GM12878 (cell line): ENCODE data around the gene SEPTIN6. TPM values are rescaled to one million over a fixed set of nuclear protein-coding genes. Genes with fewer than 3 reads are reported as not detected.

Experiments
- ATAC-seq: fragments of 200-7000 bp; cut with Tn5 transposase; 3 replicates; pipeline ENCODE4 v1.9.1; 2020; ENCODE audit warnings: mild to moderate bottlenecking, moderate library complexity
- BruUV-seq: library from RNA; stranded (reverse); fragments of 400-500 nt; replicated peaks from 2 replicates; lab custom pipeline; 2021; lab: Mats Ljungman, UMichigan
- CTCF ChIA-PET: fragments of 300-600 bp; sonication (Branson Sonifier 250); formaldehyde crosslinking; extraction: SDS; loops from one replicate; lab custom pipeline; 2021; ENCODE audit warnings: inconsistent platforms; lab: Yijun Ruan, JAX
- POLR2A ChIA-PET: fragments of 350-600 bp; formaldehyde crosslinking; extraction: SDS; loops from one replicate; lab custom pipeline; 2021; ENCODE audit warnings: inconsistent platforms; lab: Charles Lee
- RAD21 ChIA-PET: fragments of 300-600 bp; sonication (Branson Sonifier 250); formaldehyde crosslinking; loops from one replicate; lab custom pipeline; 2023; ENCODE audit warnings: antibody characterized with exemption; ENCODE audit not compliant: unreplicated experiment; lab: Charles Lee
- SMC1A ChIA-PET: fragments of 300-600 bp; sonication (Branson Sonifier 250); formaldehyde crosslinking; loops from one replicate; lab custom pipeline; 2023; ENCODE audit not compliant: unreplicated experiment, uncharacterized antibody; lab: Charles Lee
- DNase-seq: peaks from one replicate; pipeline ENCODE4 v3.0.0-alpha.2; 2011; ENCODE audit warnings: low read depth, low spot score
- FAIRE-seq: peaks from 3 replicates; lab custom pipeline; 2011; peaks lifted over from hg19 to GRCh38; lab: Jason Lieb, UNC
- H2AFZ ChIP-seq: 2 replicates; pipeline ENCODE4 v1.6.0; 2011; ENCODE audit warnings: low read depth, low read length, control low read depth; ENCODE audit not compliant: control insufficient read depth
- H3K27ac ChIP-seq: 2 replicates; pipeline ENCODE4 v1.5.1; 2011; ENCODE audit warnings: control low read depth; ENCODE audit not compliant: control insufficient read depth, insufficient read depth
- H3K27me3 ChIP-seq, 2 experiments: replicated peaks in 1 of 2; 2 replicates each; pipeline versions ENCODE4 v1.6.0 to v1.6.1; 2011; ENCODE audit warnings: low read length in 1 of 2; ENCODE audit not compliant: control insufficient read depth in 2 of 2, insufficient read depth in 2 of 2
- H3K36me3 ChIP-seq, 2 experiments: 2 replicates each; pipeline ENCODE4 v1.5.1; 2011; ENCODE audit warnings: low read length in 1 of 2; ENCODE audit not compliant: control insufficient read depth in 2 of 2, insufficient read depth in 2 of 2
- H3K4me1 ChIP-seq: 2 replicates; pipeline ENCODE4 v1.6.1; 2011; ENCODE audit warnings: mild to moderate bottlenecking, low read length, moderate library complexity, mixed read lengths; ENCODE audit not compliant: control insufficient read depth, insufficient read depth
- H3K4me2 ChIP-seq: 2 replicates; pipeline ENCODE4 v1.6.0; 2011; ENCODE audit warnings: control low read depth; ENCODE audit not compliant: control insufficient read depth, insufficient read depth
- H3K4me3 ChIP-seq: fragments of 200-600 bp; sonication (generic); 2 replicates; pipeline ENCODE4 v1.5.1; 2016
- H3K79me2 ChIP-seq: 2 replicates; pipeline ENCODE4 v1.6.0; 2011; ENCODE audit warnings: low read length; ENCODE audit not compliant: control insufficient read depth, insufficient read depth
- H3K9ac ChIP-seq: 2 replicates; pipeline ENCODE4 v1.8.0; 2011; ENCODE audit warnings: low read length, control low read depth, mixed read lengths; ENCODE audit not compliant: control insufficient read depth, insufficient read depth
- H3K9me3 ChIP-seq: replicated peaks from 3 replicates; pipeline ENCODE4 v1.5.1; 2011; ENCODE audit warnings: mild to moderate bottlenecking, low read length; ENCODE audit not compliant: control insufficient read depth, insufficient read depth
- H4K20me1 ChIP-seq: 2 replicates; pipeline ENCODE4 v1.6.0; 2011; ENCODE audit not compliant: control insufficient read depth, insufficient read depth
- ATF7 ChIP-seq: fragments of 450-650 bp; IDR thresholded peaks from 2 replicates; pipeline ENCODE4 v1.6.1; 2016; ENCODE audit warnings: low read depth, mild to moderate bottlenecking
- EED ChIP-seq: sonication (generic); IDR thresholded peaks from 2 replicates; pipeline ENCODE4 v1.6.1; 2016; ENCODE audit warnings: antibody characterized with exemption, low read depth
- HDGF ChIP-seq: fragments of 450-650 bp; IDR thresholded peaks from 2 replicates; pipeline ENCODE4 v1.6.1; 2016; ENCODE audit warnings: antibody characterized with exemption
- MEF2B ChIP-seq: fragments of 450-650 bp; IDR thresholded peaks from 2 replicates; pipeline ENCODE4 v1.6.1; 2018; ENCODE audit warnings: mild to moderate bottlenecking, moderate library complexity; ENCODE audit not compliant: partially characterized antibody, poor library complexity, severe bottlenecking
- MTA3 ChIP-seq: IDR thresholded peaks from 2 replicates; pipeline ENCODE4 v1.6.1; 2012; ENCODE audit warnings: low read length, inconsistent platforms, borderline replicate concordance
- MYC ChIP-seq: IDR thresholded peaks from 2 replicates; pipeline ENCODE4 v1.6.1; 2011; ENCODE audit warnings: mild to moderate bottlenecking, low read length, moderate library complexity, inconsistent platforms; ENCODE audit not compliant: insufficient read depth, insufficient replicate concordance, insufficient read length, severe bottlenecking
- NRF1 ChIP-seq: conservative IDR thresholded peaks from 2 replicates; pipeline ENCODE4 v1.6.1; 2011; ENCODE audit warnings: mild to moderate bottlenecking, low read depth, low read length, improper control_type of control experiment
- RAD51 ChIP-seq: fragments of 450-650 bp; IDR thresholded peaks from 2 replicates; pipeline ENCODE4 v1.6.1; 2016; ENCODE audit warnings: moderate library complexity, mild to moderate bottlenecking, inconsistent platforms
- RB1 ChIP-seq: fragments of 450-650 bp; formaldehyde crosslinking; IDR thresholded peaks from 2 replicates; pipeline ENCODE4 v1.6.1; 2017; ENCODE audit warnings: mild to moderate bottlenecking, borderline replicate concordance
- RUNX3 ChIP-seq: IDR thresholded peaks from 2 replicates; pipeline ENCODE4 v1.6.1; 2012; ENCODE audit warnings: low read length, inconsistent platforms
- SMC3 ChIP-seq: IDR thresholded peaks from 2 replicates; pipeline ENCODE4 v1.6.1; 2011; ENCODE audit warnings: low read length, improper control_type of control experiment, borderline replicate concordance
- SRF ChIP-seq, 2 experiments: IDR thresholded peaks; 2 replicates each; pipeline ENCODE4 v1.6.1; 2011; ENCODE audit warnings: low read depth in 2 of 2, low read length in 2 of 2, mild to moderate bottlenecking in 1 of 2, moderate library complexity in 1 of 2
- SUZ12 ChIP-seq: fragments of 200-600 bp; sonication (generic); IDR thresholded peaks from one replicate; pipeline ENCODE4 v1.6.1; 2018; ENCODE audit warnings: antibody characterized with exemption, mild to moderate bottlenecking; ENCODE audit not compliant: unreplicated experiment
- TCF3 ChIP-seq: IDR thresholded peaks from 2 replicates; pipeline ENCODE4 v1.6.1; 2012; ENCODE audit warnings: low read depth, mild to moderate bottlenecking, low read length, borderline replicate concordance; ENCODE audit not compliant: insufficient read depth
- WRNIP1 ChIP-seq: IDR thresholded peaks from 2 replicates; pipeline ENCODE4 v1.6.1; 2011; ENCODE audit warnings: low read depth, low read length, improper control_type of control experiment, borderline replicate concordance
- YBX1 ChIP-seq: fragments of 450-650 bp; IDR thresholded peaks from 2 replicates; pipeline ENCODE4 v1.6.1; 2016; ENCODE audit warnings: antibody characterized with exemption
- ZNF384 ChIP-seq: IDR thresholded peaks from 2 replicates; pipeline ENCODE4 v1.6.1; 2012; ENCODE audit warnings: low read depth, mild to moderate bottlenecking, low read length, improper control_type of control experiment, borderline replicate concordance
- WGBS: methylation state at CpG from one replicate; pipeline ENCODE4 v1.1.6; 2016; ENCODE audit warnings: low lambda C conversion rate; ENCODE audit not compliant: insufficient replicate concordance, insufficient coverage; ENCODE audit errors: missing lambda C conversion rate; 5-methylcytosine and 5-hydroxymethylcytosine counted together
- in situ Hi-C: fragments of 300-500 bp; cut with MboI; formaldehyde crosslinking; loops from 9 replicates; pipeline ENCODE4 v1.14.3; 2018; ENCODE audit warnings: mixed read lengths
- intact Hi-C: fragments of 100-400 bp; cut with micrococcal nuclease; formaldehyde crosslinking; loops from one replicate; pipeline ENCODE4 v1.14.2; 2022; ENCODE audit not compliant: unreplicated experiment
- polyA plus RNA-seq, 11 experiments: library from polyadenylated mRNA; depleted of rRNA in 4 of 11; unstranded in 6 of 11; stranded (reverse) in 5 of 11; fragments of >200 nt; fragmentation: Nextera tagmentation in 4 of 11; fragmentation: Illumina TruSeq in 1 of 11; extraction: Ambion mirVana in 4 of 11; extraction: Trizol in 1 of 11; gene quantifications; 1 replicate in 1 of 11; 2 replicates in 10 of 11; pipeline versions ENCODE4 v1.2.1 to v1.2.3, GENCODE V29; 2011 to 2016; ENCODE audit warnings: inconsistent platforms in 2 of 11, missing spikeins in 2 of 11, low read depth in 1 of 11
- total RNA-seq, 4 experiments: library from RNA; depleted of rRNA in 3 of 4; stranded (reverse); fragments of >200 nt in 3 of 4; fragmentation: Illumina TruSeq in 1 of 4; extraction: Trizol in 1 of 4; gene quantifications; 2 replicates each; pipeline versions ENCODE4 v1.2.1 to v1.2.3, GENCODE V29; 2013 to 2021
- TF ChIP-seq, protein P1 (sequence below): fragments of 450-650 bp; IDR thresholded peaks from 2 replicates; pipeline ENCODE4 v1.6.1; 2017; ENCODE audit warnings: antibody characterized with exemption, mild to moderate bottlenecking, moderate library complexity
- TF ChIP-seq, protein P2 (sequence below): fragments of 450-650 bp; IDR thresholded peaks from 2 replicates; pipeline ENCODE4 v1.6.1; 2017; ENCODE audit warnings: low read depth, mild to moderate bottlenecking, moderate library complexity

The SEPTIN6 gene
- total and polyA plus RNA-seq, 10 of the 15 experiments (the other 5 are each of a cell fraction or from before 2014, with no cell fraction given) = 37.2 to 353 (median 154) TPM

DNA sequence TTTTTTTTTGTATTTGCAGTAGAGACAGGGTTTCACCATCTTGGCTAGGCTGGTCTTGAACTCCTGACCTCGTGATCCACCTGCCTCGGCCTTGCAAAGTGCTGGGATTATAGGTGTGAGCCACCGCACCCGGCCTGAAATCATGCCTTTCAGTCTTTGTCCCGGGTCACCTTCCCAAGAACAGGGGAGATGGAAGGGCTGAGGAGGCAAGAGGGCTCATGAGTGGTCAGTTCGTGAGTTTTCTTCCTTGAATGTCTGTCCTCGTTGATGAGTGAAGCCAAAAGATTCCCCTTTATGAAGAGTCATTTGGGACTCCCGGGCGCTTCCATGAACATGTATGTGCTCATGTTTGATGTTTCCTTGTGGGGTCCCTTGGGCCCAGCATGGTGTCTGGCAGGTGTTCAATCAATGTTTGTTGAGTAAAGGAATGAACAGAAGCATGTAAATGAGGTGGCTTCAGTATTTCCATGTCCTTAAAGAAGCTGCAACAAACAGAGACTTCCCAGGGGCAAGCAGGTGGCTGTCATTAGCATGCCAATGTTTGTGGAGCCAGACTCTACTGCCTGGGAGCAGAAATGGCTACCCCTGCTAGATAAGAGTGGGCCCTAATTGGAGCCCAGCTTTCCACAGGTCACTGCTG lies 3.4 kb upstream of the SEPTIN6 start (continued):
- TF ChIP-seq, protein P1, sequence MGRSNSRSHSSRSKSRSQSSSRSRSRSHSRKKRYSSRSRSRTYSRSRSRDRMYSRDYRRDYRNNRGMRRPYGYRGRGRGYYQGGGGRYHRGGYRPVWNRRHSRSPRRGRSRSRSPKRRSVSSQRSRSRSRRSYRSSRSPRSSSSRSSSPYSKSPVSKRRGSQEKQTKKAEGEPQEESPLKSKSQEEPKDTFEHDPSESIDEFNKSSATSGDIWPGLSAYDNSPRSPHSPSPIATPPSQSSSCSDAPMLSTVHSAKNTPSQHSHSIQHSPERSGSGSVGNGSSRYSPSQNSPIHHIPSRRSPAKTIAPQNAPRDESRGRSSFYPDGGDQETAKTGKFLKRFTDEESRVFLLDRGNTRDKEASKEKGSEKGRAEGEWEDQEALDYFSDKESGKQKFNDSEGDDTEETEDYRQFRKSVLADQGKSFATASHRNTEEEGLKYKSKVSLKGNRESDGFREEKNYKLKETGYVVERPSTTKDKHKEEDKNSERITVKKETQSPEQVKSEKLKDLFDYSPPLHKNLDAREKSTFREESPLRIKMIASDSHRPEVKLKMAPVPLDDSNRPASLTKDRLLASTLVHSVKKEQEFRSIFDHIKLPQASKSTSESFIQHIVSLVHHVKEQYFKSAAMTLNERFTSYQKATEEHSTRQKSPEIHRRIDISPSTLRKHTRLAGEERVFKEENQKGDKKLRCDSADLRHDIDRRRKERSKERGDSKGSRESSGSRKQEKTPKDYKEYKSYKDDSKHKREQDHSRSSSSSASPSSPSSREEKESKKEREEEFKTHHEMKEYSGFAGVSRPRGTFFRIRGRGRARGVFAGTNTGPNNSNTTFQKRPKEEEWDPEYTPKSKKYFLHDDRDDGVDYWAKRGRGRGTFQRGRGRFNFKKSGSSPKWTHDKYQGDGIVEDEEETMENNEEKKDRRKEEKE = no peak
- TF ChIP-seq HDGF (no peak), WRNIP1 (no peak), ZNF384 (no peak), RB1 (no peak)

DNA sequence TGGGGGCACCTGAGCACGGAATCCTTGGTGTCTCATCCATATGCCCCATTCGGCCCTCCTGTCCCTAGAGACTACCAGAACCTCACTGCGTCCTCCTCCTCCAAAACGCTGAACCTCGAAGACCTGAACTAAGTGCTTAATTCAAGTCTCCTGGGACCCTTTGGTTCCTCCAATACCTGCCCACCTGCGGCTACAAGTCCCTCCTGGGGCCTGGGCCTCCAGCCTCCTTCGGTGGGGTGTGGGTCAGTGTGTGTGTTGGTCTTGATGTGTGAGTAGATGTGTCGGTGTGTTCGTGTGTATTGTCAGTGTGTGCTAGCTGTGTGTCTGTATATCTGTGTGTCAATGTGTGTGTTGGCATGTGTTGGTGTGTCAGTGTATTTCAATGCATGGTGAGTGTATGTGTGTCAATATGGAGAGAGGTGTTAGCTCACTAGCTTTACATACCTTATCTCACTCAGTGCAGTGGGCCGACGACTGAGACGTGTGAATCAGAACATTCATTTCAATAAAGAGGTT lies 2.6 kb upstream of the SEPTIN6 start:
- DNase-seq (no peak), FAIRE-seq (no peak), ATAC-seq (no peak)
- no TSS peak for BruUV-seq
- CTCF ChIA-PET = interaction anchor here (0.6 to 4.1 kb wide), 9 partner anchors 13 to 180 kb away, joined by 3 to 21 read pairs (median 4); no protein-coding TSS in a partner anchor
- intact Hi-C loops (no loop called here), in situ Hi-C loops (no loop called here)
- Histone ChIP-seq H4K20me1 (no peaks in the 10 kb centered on the region), H3K9me3 (no peaks in the 10 kb centered on the region), H3K36me3 (no peaks in the 10 kb centered on the region), H3K4me1 (peaks cover 20% of the 10 kb centered on the region), H3K4me2 (peak overlapping the region; percentile 63), H3K27ac (peak overlapping the region; percentile 52), H2AFZ (peak overlapping the region; percentile 24; the same call in 1 of the 2 replicates), H3K9ac (peak overlapping the region; percentile 45), H3K27me3 (no peaks in the 10 kb centered on the region), H3K4me3 (peak overlapping the region; percentile 82; the same call in 1 of the 2 replicates), H3K79me2 (peaks cover 27% of the 10 kb centered on the region)
- POLR2A ChIA-PET = interaction anchor here (0.6 kb wide), 1 partner anchor 11 kb away, joined by 5 read pairs; no protein-coding TSS in a partner anchor
- WGBS = 53% methylated on average over 12 of the region's 12 CpGs
- SMC1A ChIA-PET = interaction anchor here (0.5 to 1.4 kb wide), 5 partner anchors 20 to 178 kb away, joined by 3 to 4 read pairs (median 3); no protein-coding TSS in a partner anchor
- RAD21 ChIA-PET = interaction anchor here (0.6 to 7.4 kb wide), 9 partner anchors 11 to 86 kb away, joined by 3 to 50 read pairs (median 6); no protein-coding TSS in a partner anchor
- no peak for TF ChIP-seq ATF7
- TF ChIP-seq MTA3 = no peak
- no peak for TF ChIP-seq RAD51
- no peak for TF ChIP-seq SMC3
- TF ChIP-seq RUNX3 = 0 out of 2 replicates have a peak, but pooled peaks have one; percentile 7
- TF ChIP-seq MYC = no peak
- TF ChIP-seq MEF2B = peak; percentile 32
- no peak for TF ChIP-seq SRF (IDR thresholded peaks at IDR 0.05; ENCODE audit: low read depth in 2 of 2, low read length in 2 of 2)
- TF ChIP-seq NRF1 = no peak
- TF ChIP-seq, protein P2, sequence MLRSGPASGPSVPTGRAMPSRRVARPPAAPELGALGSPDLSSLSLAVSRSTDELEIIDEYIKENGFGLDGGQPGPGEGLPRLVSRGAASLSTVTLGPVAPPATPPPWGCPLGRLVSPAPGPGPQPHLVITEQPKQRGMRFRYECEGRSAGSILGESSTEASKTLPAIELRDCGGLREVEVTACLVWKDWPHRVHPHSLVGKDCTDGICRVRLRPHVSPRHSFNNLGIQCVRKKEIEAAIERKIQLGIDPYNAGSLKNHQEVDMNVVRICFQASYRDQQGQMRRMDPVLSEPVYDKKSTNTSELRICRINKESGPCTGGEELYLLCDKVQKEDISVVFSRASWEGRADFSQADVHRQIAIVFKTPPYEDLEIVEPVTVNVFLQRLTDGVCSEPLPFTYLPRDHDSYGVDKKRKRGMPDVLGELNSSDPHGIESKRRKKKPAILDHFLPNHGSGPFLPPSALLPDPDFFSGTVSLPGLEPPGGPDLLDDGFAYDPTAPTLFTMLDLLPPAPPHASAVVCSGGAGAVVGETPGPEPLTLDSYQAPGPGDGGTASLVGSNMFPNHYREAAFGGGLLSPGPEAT = no peak
- TF ChIP-seq YBX1 = no peak
- no peak for TF ChIP-seq SUZ12
- no peak for TF ChIP-seq EED
- TF ChIP-seq TCF3 = no peak
